Heart right ventricle (tissue), 16 donors: Measurements from ENCODE around the gene LAMA5. TPM values are rescaled to one million over a fixed set of nuclear protein-coding genes. Genes with fewer than 3 reads are reported as not detected.

Source experiments
- ATAC-seq, 8 donors: fragments of 200-7000 bp; cut with Tn5 transposase; one replicate each; pipeline ENCODE4 v1.9.1; 2020; ENCODE audit warnings: mild to moderate bottlenecking in 8 of 8, moderate library complexity in 8 of 8, moderate number of reproducible peaks in 1 of 8
- DNase-seq, 2 donors: peaks; one replicate each; pipeline ENCODE4 v3.0.0-alpha.2; 2020
- H3K27ac ChIP-seq, 10 donors: fragments of 200-600 bp; sonication (generic) in 2 of 10; one replicate each; pipeline versions ENCODE4 v1.5.0 to v1.8.0; 2020 to 2022; ENCODE audit warnings: mild to moderate bottlenecking in 3 of 10
- H3K27me3 ChIP-seq, 7 donors: fragments of 200-600 bp; one replicate each; pipeline ENCODE4 v1.8.0; 2021 to 2022; ENCODE audit warnings: mild to moderate bottlenecking in 2 of 7
- H3K36me3 ChIP-seq, 9 donors: fragments of 200-600 bp; sonication (generic) in 1 of 9; one replicate each; pipeline versions ENCODE4 v1.5.0 to v1.8.0; 2020 to 2022; ENCODE audit warnings: mild to moderate bottlenecking in 2 of 9
- H3K4me1 ChIP-seq, 9 donors: fragments of 200-600 bp; sonication (generic) in 1 of 9; one replicate each; pipeline versions ENCODE4 v1.5.0 to v1.8.0; 2020 to 2022; ENCODE audit warnings: mild to moderate bottlenecking in 4 of 9
- H3K4me3 ChIP-seq, 10 donors: fragments of 200-600 bp; sonication (generic) in 2 of 10; one replicate each; pipeline versions ENCODE4 v1.5.0 to v1.8.0; 2020 to 2022; ENCODE audit warnings: mild to moderate bottlenecking in 7 of 10, moderate library complexity in 2 of 10
- H3K9me3 ChIP-seq, 11 donors: fragments of 200-600 bp in 10 of 11; sonication (generic) in 2 of 11; one replicate each; pipeline versions ENCODE4 v1.5.0 to v1.8.0; 2013 to 2022; ENCODE audit warnings: mild to moderate bottlenecking in 2 of 11, control low read depth in 1 of 11, moderate library complexity in 1 of 11
- CTCF ChIP-seq, 9 donors: fragments of 200-600 bp; sonication (generic) in 2 of 9; IDR thresholded peaks; one replicate each; pipeline versions ENCODE4 v1.5.0 to v1.8.0; 2021 to 2022; ENCODE audit warnings: antibody characterized with exemption in 9 of 9, mild to moderate bottlenecking in 5 of 9, moderate library complexity in 1 of 9
- WGBS, 2 donors: extraction: QIAGEN DNeasy Blood & Tissue Kit; methylation state at CpG; one replicate each; pipeline ENCODE4 v1.1.7; 2013; ENCODE audit warnings: inconsistent platforms in 1 of 2; 5-methylcytosine and 5-hydroxymethylcytosine counted together
- intact Hi-C, 10 donors: fragments of 100-400 bp; cut with DNase I; formaldehyde crosslinking; loops; one replicate each; pipeline versions ENCODE4 v1.11.1 to v1.14.2; 2022
- polyA plus RNA-seq, 2 donors: library from polyadenylated mRNA; stranded (reverse); fragments of 200-250 nt; gene quantifications; one replicate each; pipeline ENCODE4 v1.2.3, GENCODE V29; 2013
- total RNA-seq, 10 donors: library from RNA; stranded (reverse); fragmentation: NEBNext Ultra II Directional in 3 of 10; extraction: Animal tissue kit (Norgen Biotek cat#: 25700) in 3 of 10; gene quantifications; one replicate each; pipeline versions ENCODE4 v1.2.1 to v1.2.4, GENCODE V29; 2021 to 2023
- donor health status: Arrhythmogenic right ventricular cardiomyopathy.
- donor health status: ischemic (EF 13 %, LVEDD 7.1; RV severe dilation, severe dysfunction).
- donor health status: healthy with polysubstance abuse.
- donor health status: DM: no; HTN: yes; CAD: no.
- donor health status: DM: no; HTN: no; CAD: no.
- donor health status: ischemic (EF 25% LVEDD 6.9; RV normal size, moderate dysfunction).
- donor health status: ischemic (EF 25% LVEDD 5.7; RV mildly dilated, moderate dysfunction).
- donor health status: healthy.
- donor health status: DM: yes; HTN: yes; CAD: no.
- donor health status: Ischemic cardiomyopathy.
- donor health status: ischemic (EF 35%, LVEDD 5.7; RV mildly dilated, moderate dysfunction).
- donor health status: nonischemic (EF 11% LVEDD 7.7; RV severe dilation, severe dysfunction).
- donor health status: DM: yes; HTN: yes; CAD: no.
- donor health status: PGD.
- donor health status: ischemic (EF 29% LVEDD 5.4; RV normal size, mild dysfunction).
- donor health status: nonischemic (EF 23%, LVEDD 6.1; RV moderate dilation, normal function).

The LAMA5 gene
- total and polyA plus RNA-seq, 12 donors = 53.9 to 358 (median 76.5) TPM

DNA sequence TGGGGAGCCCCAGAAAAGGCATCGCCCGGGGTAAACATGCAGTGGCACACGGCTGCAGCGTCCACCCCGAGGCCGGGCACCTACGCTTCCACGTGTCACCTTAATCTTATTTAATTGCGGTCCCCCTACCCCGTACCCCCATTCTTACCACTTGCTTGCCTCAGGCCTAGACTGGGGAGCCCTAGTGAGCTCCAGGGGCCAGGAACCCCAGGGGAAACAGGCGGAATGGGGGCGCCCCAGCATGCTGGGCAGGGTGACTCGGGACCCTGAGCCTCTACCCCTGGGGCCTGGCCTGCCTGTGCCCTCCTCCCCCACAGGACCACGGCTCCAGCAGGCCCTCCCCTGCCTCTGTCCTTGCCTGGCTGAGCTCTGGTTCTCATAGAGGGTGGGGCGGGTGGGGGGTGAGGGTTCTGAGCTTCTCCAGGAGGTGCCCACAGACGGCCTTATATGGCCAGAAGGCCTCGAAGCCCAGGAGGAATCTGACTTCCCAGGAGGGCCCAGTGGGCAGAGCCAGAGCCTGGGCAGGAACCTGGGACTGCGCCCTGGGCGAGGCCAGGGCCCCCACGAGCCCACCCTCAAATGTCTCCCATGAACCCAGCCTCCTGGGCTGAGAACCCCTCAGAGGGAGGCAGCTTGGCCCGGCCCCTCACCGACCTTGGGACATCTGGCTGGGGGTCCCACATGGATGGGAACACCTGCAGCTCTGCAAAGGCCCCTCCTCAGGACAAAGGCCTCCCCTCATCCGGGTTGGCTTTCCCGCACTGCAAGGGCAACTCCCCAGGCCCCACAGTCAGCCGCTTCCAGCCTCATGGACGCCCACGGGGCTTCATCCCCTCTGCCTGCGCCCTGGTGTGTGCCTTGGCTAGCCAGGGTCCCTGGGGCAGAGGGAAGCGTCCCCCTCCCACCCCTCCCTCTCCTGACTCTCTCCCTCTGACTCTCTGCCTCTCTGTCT, 5.2 kb upstream of the LAMA5 start:
- no peaks in the 10 kb centered on the region for H3K9me3 ChIP-seq
- ATAC-seq = no peak
- intact Hi-C loops = loop anchor here in 1 of 10 donors (10.0 kb wide), 1 partner anchor 358 kb away; no protein-coding TSS in a partner anchor
- H3K27ac ChIP-seq = peak overlapping the region in 1 of 10 donors; percentile 9
- no peaks in the 10 kb centered on the region for H3K36me3 ChIP-seq
- WGBS, 2 donors = 80 to 86% methylated on average over 29 of the region's 29 CpGs
- no peak for DNase-seq
- no peak overlapping the region for H3K4me3 ChIP-seq
- no peak for TF ChIP-seq CTCF (IDR thresholded peaks at IDR 0.05)
- peaks cover 0 to 30% (median 0%) of the 10 kb centered on the region in 7 donors for H3K27me3 ChIP-seq
- peaks cover 14 to 68% (median 59%) of the 10 kb centered on the region in 9 donors for H3K4me1 ChIP-seq

- Histone ChIP-seq H3K4me3 (no peak overlapping the region), H3K27me3 (peaks cover 0 to 35% (median 0%) of the 10 kb centered on the region in 7 donors), H3K4me1 (peaks cover 14 to 62% (median 54%) of the 10 kb centered on the region in 9 donors), H3K27ac (no peak overlapping the region), H3K9me3 (no peaks in the 10 kb centered on the region), H3K36me3 (no peaks in the 10 kb centered on the region)
- no peak for DNase-seq
- TF ChIP-seq CTCF (IDR thresholded peaks at IDR 0.05) = no peak
- intact Hi-C loops = loop anchor here in 1 of 10 donors (10.0 kb wide), 1 partner anchor 357 kb away; no protein-coding TSS in a partner anchor
- ATAC-seq = no peak
- WGBS, 2 donors = 92 to 96% methylated on average over 8 of the region's 8 CpGs
Measured at GRCh38 chr20:62371588-62372041, 4.5 kb upstream of the LAMA5 start.

- Histone ChIP-seq H3K9me3 (no peaks in the 10 kb centered on the region), H3K27ac (peak overlapping the region in 4 of 10 donors; percentile 33 to 99 (median 44)), H3K4me1 (peaks cover 17 to 62% (median 54%) of the 10 kb centered on the region in 9 donors), H3K4me3 (no peak overlapping the region), H3K27me3 (peaks cover 0 to 41% (median 0%) of the 10 kb centered on the region in 7 donors), H3K36me3 (no peaks in the 10 kb centered on the region)
- ATAC-seq = no peak
- no peak for TF ChIP-seq CTCF (IDR thresholded peaks at IDR 0.05)
- no peak for DNase-seq
- WGBS, 2 donors = 75% methylated on average over 18 of the region's 18 CpGs
- intact Hi-C loops = loop anchor here in 1 of 10 donors (10.0 kb wide), 1 partner anchor 356 kb away; no protein-coding TSS in a partner anchor
Measured at GRCh38 chr20:62370807-62371587, 3.9 kb upstream of the LAMA5 start.
